ENCODE results near the gene RAB12.
"Not testable (repeated sequence)": the region's sequence is repeated elsewhere in the genome, so short reads cannot be mapped to it uniquely, and the experiment has no call there.

RAB12 gene

GRCh38 chr18:8608795-8609658, at the start of gene RAB12:
TSS of gene RAB12 (plus strand) at chr18:8609437. CDS start at chr18:8609440, 3 bp downstream.
- peak; percentile 86 for DNase-seq

GRCh38 chr18:8559612-8560186, 49.5 kb upstream of the RAB12 start:
- no peak for DNase-seq

- DNase-seq, result no peak
These were observed 47.9 kb upstream of the RAB12 start for GRCh38 chr18:8561123-8561910.

GRCh38 chr18:8562070-8562469, 47.2 kb upstream of the RAB12 start:
- no peak for DNase-seq

- DNase-seq, result no peak
These were observed 46.3 kb upstream of the RAB12 start for GRCh38 chr18:8562919-8563318.

- no peak for DNase-seq
These were observed 37.8 kb upstream of the RAB12 start for GRCh38 chr18:8571399-8571798.

- DNase-seq, result not testable (repeated sequence)
These were observed 35.5 kb upstream of the RAB12 start for GRCh38 chr18:8573766-8574165.

- DNase-seq, result no peak
These were observed 24.4 kb upstream of the RAB12 start for GRCh38 chr18:8584798-8585197.

GRCh38 chr18:8586941-8587340, 22.3 kb upstream of the RAB12 start:
- no peak for DNase-seq

- DNase-seq, result no peak
These were observed 13.8 kb upstream of the RAB12 start for GRCh38 chr18:8595445-8595844.

- DNase-seq, result no peak
These were observed 7.8 kb upstream of the RAB12 start for GRCh38 chr18:8601277-8602032.

- no peak for DNase-seq
These were observed 7.2 kb upstream of the RAB12 start for GRCh38 chr18:8602040-8602439.

- DNase-seq, result no peak
These were observed 6.7 kb upstream of the RAB12 start for GRCh38 chr18:8602557-8602956.

GRCh38 chr18:8603663-8604520, 5.3 kb upstream of the RAB12 start:
- no peak for DNase-seq

GRCh38 chr18:8605974-8606373, 3.3 kb upstream of the RAB12 start:
- no peak for DNase-seq

GRCh38 chr18:8607776-8608742, 1.2 kb upstream of the RAB12 start:
- no peak for DNase-seq

- DNase-seq, result no peak
These were observed 622 bp downstream of the RAB12 start for GRCh38 chr18:8609659-8610458.

- DNase-seq, result no peak
These were observed 1.2 kb downstream of the RAB12 start for GRCh38 chr18:8610459-8610851.

- no peak for DNase-seq
These were observed 2.8 kb downstream of the RAB12 start for GRCh38 chr18:8611916-8612576.
